ENCODE measurements around the gene ERBB3. TPM values are rescaled to one million over a fixed set of nuclear protein-coding genes. Genes with fewer than 3 reads are reported as not detected.
A peak's percentile ranks its signal among the peaks of the same experiment; 100 is the strongest.

Gene ERBB3
- polyA plus RNA-seq, 1 of the 3 experiments (the other 2 are of a cell fraction), result 1.4 TPM

GRCh38 chr12:56130876-56131275, 50.9 kb downstream of the ERBB3 start:
- peaks cover 18% of the 10 kb centered on the region for H3F3A ChIP-seq (replicated peaks; ENCODE audit: insufficient read depth)
- H3K9ac ChIP-seq, result no peak overlapping the region
- H4K20me1 ChIP-seq (ENCODE audit: insufficient read depth), result no peaks in the 10 kb centered on the region
- peak overlapping the region; percentile 98; the same call in 1 of the 2 replicates for H3K4me2 ChIP-seq
- H3K9me2 ChIP-seq, result no peaks in the 10 kb centered on the region
- no peaks in the 10 kb centered on the region for H3K9me3 ChIP-seq
- H3K36me3 ChIP-seq (replicated peaks in 1 of 2; ENCODE audit: control insufficient read depth in 1 of 2, insufficient read depth in 2 of 2, low read length in 1 of 2), result peaks cover 38 to 47% of the 10 kb centered on the region in 2 experiments
- H3K27ac ChIP-seq (ENCODE audit: low read depth in 2 of 2, low read length in 1 of 2), result no peak overlapping the region
- H3K4me3 ChIP-seq (ENCODE audit: low read depth in 2 of 2, low read length in 1 of 2), result no peak overlapping the region
- H3K4me1 ChIP-seq (ENCODE audit: control insufficient read depth in 1 of 2, insufficient read depth in 2 of 2, low read depth in 1 of 2, low read length in 1 of 2), result peaks cover 13 to 23% of the 10 kb centered on the region in 2 experiments
- POLR2A ChIA-PET, result no interaction called here
- CTCF ChIA-PET, result interaction anchor here (1.4 to 16.0 kb wide), 2 partner anchors 55 to 75 kb away, joined by 4 to 272 read pairs; partner anchors contain the start of gene SMARCC2
- peaks cover 39% of the 10 kb centered on the region for H3K79me2 ChIP-seq (ENCODE audit: insufficient read depth)
- no peaks in the 10 kb centered on the region for H3K27me3 ChIP-seq (ENCODE audit: insufficient read depth)
- WGBS (ENCODE audit: low lambda C conversion rate), result 98% methylated on average over 4 of the region's 4 CpGs
- DNase-seq, result no peak
- H2AFZ ChIP-seq (ENCODE audit: low read depth), result no peak overlapping the region
- TF ChIP-seq USF2 (IDR thresholded peaks at IDR 0.05; ENCODE audit: borderline replicate concordance, low read depth, low read length), result no peak
- TF ChIP-seq GABPA (IDR thresholded peaks at IDR 0.05; ENCODE audit: low read depth), result no peak
- TF ChIP-seq REST (IDR thresholded peaks at IDR 0.05; ENCODE audit: low read depth, low read length), result no peak

GRCh38 chr12:56134897-56135296, 54.9 kb downstream of the ERBB3 start:
- Histone ChIP-seq H3K9me3 (no peaks in the 10 kb centered on the region), H3K4me1 (ENCODE audit: control insufficient read depth in 1 of 2, insufficient read depth in 2 of 2, low read depth in 1 of 2, low read length in 1 of 2) (peaks cover 0 to 4% of the 10 kb centered on the region in 2 experiments; a peak in 1 of 4 replicates), H3K4me2 (no peak overlapping the region), H3K36me3 (replicated peaks in 1 of 2; ENCODE audit: control insufficient read depth in 1 of 2, insufficient read depth in 2 of 2, low read length in 1 of 2) (peaks cover 62 to 74% of the 10 kb centered on the region in 2 experiments), H3K27me3 (ENCODE audit: insufficient read depth) (no peaks in the 10 kb centered on the region), H3K9ac (no peak overlapping the region), H3K4me3 (ENCODE audit: low read depth in 2 of 2, low read length in 1 of 2) (no peak overlapping the region), H3K27ac (ENCODE audit: low read depth in 2 of 2, low read length in 1 of 2) (no peak overlapping the region), H4K20me1 (ENCODE audit: insufficient read depth) (no peaks in the 10 kb centered on the region), H2AFZ (ENCODE audit: low read depth) (no peak overlapping the region), H3K79me2 (ENCODE audit: insufficient read depth) (peaks cover 21% of the 10 kb centered on the region), H3F3A (replicated peaks; ENCODE audit: insufficient read depth) (peaks cover 5% of the 10 kb centered on the region), H3K9me2 (no peaks in the 10 kb centered on the region)
- no peak for DNase-seq
- TF ChIP-seq TAF1 (IDR thresholded peaks at IDR 0.05; ENCODE audit: borderline replicate concordance, low read depth, low read length) (no peak), IRF3 (IDR thresholded peaks at IDR 0.05; ENCODE audit: low read depth, low read length) (no peak), NRF1 (IDR thresholded peaks at IDR 0.05; ENCODE audit: low read depth, low read length) (no peak), TCF12 (IDR thresholded peaks at IDR 0.05) (no peak), NFIC (IDR thresholded peaks at IDR 0.05; ENCODE audit: borderline replicate concordance) (no peak), MXI1 (IDR thresholded peaks at IDR 0.05; ENCODE audit: low read depth, low read length) (no peak), MAX (IDR thresholded peaks at IDR 0.05; ENCODE audit: low read depth) (no peak), FOXJ3 (CRISPR knock-in tag; IDR thresholded peaks at IDR 0.05) (no peak), JUND (IDR thresholded peaks at IDR 0.05) (no peak), ZBTB33 (IDR thresholded peaks at IDR 0.05; ENCODE audit: borderline replicate concordance, low read depth) (no peak), FOXM1 (IDR thresholded peaks at IDR 0.05; ENCODE audit: low read depth) (no peak), GATA2 (CRISPR knock-in tag; IDR thresholded peaks at IDR 0.05) (no peak), EZH2phosphoT487 (IDR thresholded peaks at IDR 0.05; ENCODE audit: borderline replicate concordance, low read depth) (no peak), POLR2AphosphoS5 (IDR thresholded peaks at IDR 0.05; ENCODE audit: low read depth, low read length) (no peak), YY1 (IDR thresholded peaks at IDR 0.05; ENCODE audit: low read depth) (no peak), ELF1 (IDR thresholded peaks at IDR 0.05) (no peak), MEF2A (IDR thresholded peaks at IDR 0.05; ENCODE audit: borderline replicate concordance, low read depth) (no peak), SMC3 (IDR thresholded peaks at IDR 0.05; ENCODE audit: low read depth, low read length) (no peak)
- POLR2A ChIA-PET, result no interaction called here
- WGBS (ENCODE audit: low lambda C conversion rate), result 96% methylated on average over 6 of the region's 6 CpGs
- CTCF ChIA-PET, result interaction anchor here (2.3 kb wide), 1 partner anchor 17 kb away, joined by 7 read pairs; the partner anchor contains the start of gene MYL6B

All from SK-N-SH (cell line).